RWPE2 (cell line): ENCODE measurements around the gene DCAF6.

Experiments used
- ATAC-seq: fragments of 200-7000 bp; cut with Tn5 transposase; 3 replicates; pipeline ENCODE4 v1.9.1; 2021; ENCODE audit warnings: low read depth
- DNase-seq: peaks from one replicate; pipeline ENCODE4 v3.0.0-alpha.2; 2020; ENCODE audit warnings: low spot score
- H3K27ac ChIP-seq: fragments of 450-650 bp; 2 replicates; pipeline ENCODE4 v1.5.1; 2017; ENCODE audit warnings: mild to moderate bottlenecking; ENCODE audit not compliant: poor library complexity, severe bottlenecking
- H3K27me3 ChIP-seq: fragments of 250-450 bp; sonication (Bioruptor Pico); 2 replicates; pipeline ENCODE4 v1.5.1; 2021; ENCODE audit warnings: mild to moderate bottlenecking, moderate library complexity; ENCODE audit not compliant: insufficient read depth, poor library complexity, severe bottlenecking
- H3K36me3 ChIP-seq: fragments of 250-450 bp; sonication (Bioruptor Pico); 2 replicates; pipeline ENCODE4 v1.5.1; 2020; ENCODE audit warnings: low read depth, mild to moderate bottlenecking, moderate library complexity
- H3K4me1 ChIP-seq: fragments of 250-450 bp; sonication (Bioruptor Pico); 2 replicates; pipeline ENCODE4 v1.5.1; 2021; ENCODE audit warnings: mild to moderate bottlenecking, moderate library complexity; ENCODE audit not compliant: insufficient read depth, poor library complexity, severe bottlenecking
- H3K4me3 ChIP-seq: fragments of 250-450 bp; sonication (Bioruptor Pico); 2 replicates; pipeline ENCODE4 v1.5.1; 2021; ENCODE audit warnings: mild to moderate bottlenecking, moderate library complexity; ENCODE audit not compliant: severe bottlenecking
- H3K9me3 ChIP-seq: fragments of 250-450 bp; sonication (Bioruptor Pico); 2 replicates; pipeline ENCODE4 v1.5.1; 2021; ENCODE audit warnings: mild to moderate bottlenecking, moderate library complexity; ENCODE audit not compliant: severe bottlenecking
- TF ChIP-seq, protein P1 (sequence below): fragments of 450-650 bp; IDR thresholded peaks from one replicate; pipeline ENCODE4 v1.5.1; 2017; ENCODE audit warnings: mild to moderate bottlenecking, moderate library complexity; ENCODE audit not compliant: poor library complexity, severe bottlenecking

DCAF6 gene

DNA sequence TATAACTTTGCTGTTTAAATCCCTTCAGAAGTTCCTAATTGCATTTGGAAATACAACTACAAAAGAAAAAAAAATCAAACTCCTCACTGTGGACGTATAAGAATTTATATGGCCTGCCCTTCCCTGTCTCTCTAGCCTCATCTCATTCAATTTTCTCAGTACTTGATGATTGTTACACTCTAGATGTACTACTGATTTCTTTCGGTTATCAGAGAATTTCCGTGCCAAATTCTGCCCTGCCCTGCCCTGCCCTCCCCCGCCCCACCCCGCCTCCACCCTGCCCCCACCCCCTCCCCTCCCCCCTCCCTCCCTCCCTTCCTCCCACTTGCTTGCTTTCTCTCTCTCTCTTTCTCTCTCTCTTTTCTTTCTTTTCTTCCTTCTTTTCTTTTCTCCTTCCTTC is 72.1 kb downstream of the DCAF6 start:
- no peak overlapping the region for H3K27ac ChIP-seq
- no peaks in the 10 kb centered on the region for H3K27me3 ChIP-seq
- TF ChIP-seq, protein P1, sequence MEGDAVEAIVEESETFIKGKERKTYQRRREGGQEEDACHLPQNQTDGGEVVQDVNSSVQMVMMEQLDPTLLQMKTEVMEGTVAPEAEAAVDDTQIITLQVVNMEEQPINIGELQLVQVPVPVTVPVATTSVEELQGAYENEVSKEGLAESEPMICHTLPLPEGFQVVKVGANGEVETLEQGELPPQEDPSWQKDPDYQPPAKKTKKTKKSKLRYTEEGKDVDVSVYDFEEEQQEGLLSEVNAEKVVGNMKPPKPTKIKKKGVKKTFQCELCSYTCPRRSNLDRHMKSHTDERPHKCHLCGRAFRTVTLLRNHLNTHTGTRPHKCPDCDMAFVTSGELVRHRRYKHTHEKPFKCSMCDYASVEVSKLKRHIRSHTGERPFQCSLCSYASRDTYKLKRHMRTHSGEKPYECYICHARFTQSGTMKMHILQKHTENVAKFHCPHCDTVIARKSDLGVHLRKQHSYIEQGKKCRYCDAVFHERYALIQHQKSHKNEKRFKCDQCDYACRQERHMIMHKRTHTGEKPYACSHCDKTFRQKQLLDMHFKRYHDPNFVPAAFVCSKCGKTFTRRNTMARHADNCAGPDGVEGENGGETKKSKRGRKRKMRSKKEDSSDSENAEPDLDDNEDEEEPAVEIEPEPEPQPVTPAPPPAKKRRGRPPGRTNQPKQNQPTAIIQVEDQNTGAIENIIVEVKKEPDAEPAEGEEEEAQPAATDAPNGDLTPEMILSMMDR = no peak
- peaks cover 48% of the 10 kb centered on the region for H3K36me3 ChIP-seq
- no peak for DNase-seq
- ATAC-seq = no peak
- no peaks in the 10 kb centered on the region for H3K9me3 ChIP-seq
- H3K4me3 ChIP-seq = no peak overlapping the region
- no peaks in the 10 kb centered on the region for H3K4me1 ChIP-seq

GRCh38 chr1:168009322-168009721 is 72.8 kb downstream of the DCAF6 start:
- Histone ChIP-seq H3K27ac (no peak overlapping the region), H3K27me3 (no peaks in the 10 kb centered on the region), H3K9me3 (no peaks in the 10 kb centered on the region), H3K4me1 (no peaks in the 10 kb centered on the region), H3K4me3 (no peak overlapping the region), H3K36me3 (peaks cover 41% of the 10 kb centered on the region)
- no peak for DNase-seq
- no peak for ATAC-seq
- TF ChIP-seq, protein P1 = no peak

GRCh38 chr1:168019407-168019806 is 82.9 kb downstream of the DCAF6 start:
- no peak overlapping the region for H3K27ac ChIP-seq
- no peaks in the 10 kb centered on the region for H3K4me1 ChIP-seq
- no peaks in the 10 kb centered on the region for H3K27me3 ChIP-seq
- no peak overlapping the region for H3K4me3 ChIP-seq
- H3K36me3 ChIP-seq = peaks cover 44% of the 10 kb centered on the region
- 0 out of 3 replicates have a peak, but pooled peaks have one; percentile 23 for ATAC-seq
- TF ChIP-seq, protein P1 = no peak
- H3K9me3 ChIP-seq = no peaks in the 10 kb centered on the region
- no peak for DNase-seq

GRCh38 chr1:168031198-168031597 is 94.7 kb downstream of the DCAF6 start:
- TF ChIP-seq, protein P1 = no peak
- Histone ChIP-seq H3K27ac (no peak overlapping the region), H3K27me3 (no peaks in the 10 kb centered on the region), H3K4me1 (no peaks in the 10 kb centered on the region), H3K36me3 (peaks cover 14% of the 10 kb centered on the region), H3K4me3 (no peak overlapping the region), H3K9me3 (no peaks in the 10 kb centered on the region)
- no peak for DNase-seq
- ATAC-seq = no peak

GRCh38 chr1:168031627-168032026 is 95.1 kb downstream of the DCAF6 start:
- TF ChIP-seq, protein P1 = no peak
- Histone ChIP-seq H3K27me3 (no peaks in the 10 kb centered on the region), H3K36me3 (peaks cover 14% of the 10 kb centered on the region), H3K4me3 (no peak overlapping the region), H3K9me3 (no peaks in the 10 kb centered on the region), H3K4me1 (no peaks in the 10 kb centered on the region), H3K27ac (no peak overlapping the region)
- no peak for DNase-seq
- no peak for ATAC-seq
